ENCODE measurements around the gene ZMYM2.
"Not testable (repeated sequence)": the region's sequence is repeated elsewhere in the genome, so short reads cannot be mapped to it uniquely, and the experiment has no call there.

The ZMYM2 gene

DNA sequence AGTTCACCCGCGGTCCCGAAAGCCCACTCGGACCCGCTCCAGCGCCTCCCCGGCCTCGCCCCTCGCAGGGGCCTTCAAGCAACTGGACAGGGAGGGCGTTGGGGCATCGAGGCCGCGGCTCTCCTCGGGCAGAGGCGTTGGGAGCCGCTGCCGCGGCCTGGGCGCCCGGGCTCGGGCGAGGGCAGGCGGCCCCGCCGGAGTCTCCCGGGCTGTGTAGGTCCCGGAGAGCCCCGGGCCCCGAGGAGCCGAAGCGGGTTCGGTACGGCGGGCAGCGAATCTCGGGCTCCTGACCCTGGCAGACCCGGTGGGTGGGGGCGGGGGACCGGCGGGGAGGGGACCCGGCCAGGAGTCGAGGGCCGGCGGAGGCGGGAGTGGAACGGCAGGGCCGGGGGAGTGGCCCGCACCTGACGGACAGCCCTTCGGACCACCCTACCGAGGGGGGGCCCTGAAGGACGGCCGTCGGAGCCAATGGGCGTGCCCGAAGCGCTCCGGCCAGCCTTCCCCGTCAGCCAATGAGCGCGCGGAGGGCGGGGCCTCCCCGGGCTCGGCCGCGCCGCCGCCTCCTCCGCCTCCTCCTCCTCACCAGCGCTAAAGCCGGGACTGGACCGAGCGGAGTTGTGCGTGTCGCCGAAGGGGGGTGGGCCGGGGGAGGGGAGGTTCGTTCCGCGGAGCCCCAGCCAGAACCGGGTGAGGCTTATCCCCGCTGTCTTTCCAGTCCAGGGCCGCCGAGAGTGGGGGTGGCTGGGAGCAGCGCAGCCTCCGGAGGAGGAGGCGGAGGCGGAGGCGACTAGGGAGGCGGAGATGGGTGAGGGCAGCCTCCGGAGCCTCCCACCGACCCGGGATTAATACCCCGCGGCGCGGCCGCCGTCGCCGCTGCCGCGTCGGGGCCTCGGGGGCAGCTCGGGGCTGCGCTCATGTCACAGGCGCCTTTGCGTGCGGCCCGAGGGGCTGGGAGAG lies at the start of gene ZMYM2:
TSS of gene ZMYM2 (plus strand) at position 573 of the 957 bp plus-strand sequence. CDS start 34,346 bp downstream, outside the sequence.
- DNase-seq, result peak; percentile 97

DNA sequence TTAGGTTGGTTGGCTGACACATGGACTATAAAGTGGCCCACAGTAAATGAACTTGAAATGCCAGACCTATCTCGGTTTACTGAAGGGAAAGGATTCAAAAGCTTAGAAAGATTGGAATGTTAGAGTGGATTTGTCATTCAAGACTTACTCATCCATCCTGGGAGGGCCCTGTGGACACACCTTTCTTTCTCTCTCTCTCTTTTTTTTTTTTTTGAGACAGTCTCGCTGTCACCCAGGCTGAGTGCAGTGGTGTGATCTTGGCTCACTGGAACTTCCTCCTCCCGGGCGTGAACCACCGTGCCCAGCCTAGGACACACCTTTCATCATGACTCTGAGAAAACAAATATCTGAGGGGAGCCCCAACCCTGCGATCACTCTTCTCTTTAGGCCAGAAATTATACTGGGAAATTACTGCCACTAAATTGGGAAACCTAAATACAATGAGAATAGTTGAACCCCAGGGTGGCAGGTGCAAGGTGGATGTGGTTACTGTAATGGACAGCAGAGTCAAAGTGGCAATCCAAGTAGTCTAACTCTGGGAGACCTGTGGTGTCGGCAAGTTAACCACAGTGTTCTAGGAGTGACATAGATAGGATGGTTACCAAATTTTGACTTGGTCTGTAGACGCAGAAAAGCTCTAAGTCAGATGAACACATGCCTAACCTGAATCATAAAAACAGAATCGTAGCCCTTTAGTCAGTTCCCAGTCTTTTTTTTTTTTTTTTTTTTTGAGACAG lies 48.0 kb upstream of the ZMYM2 start:
- DNase-seq, result no peak

DNA sequence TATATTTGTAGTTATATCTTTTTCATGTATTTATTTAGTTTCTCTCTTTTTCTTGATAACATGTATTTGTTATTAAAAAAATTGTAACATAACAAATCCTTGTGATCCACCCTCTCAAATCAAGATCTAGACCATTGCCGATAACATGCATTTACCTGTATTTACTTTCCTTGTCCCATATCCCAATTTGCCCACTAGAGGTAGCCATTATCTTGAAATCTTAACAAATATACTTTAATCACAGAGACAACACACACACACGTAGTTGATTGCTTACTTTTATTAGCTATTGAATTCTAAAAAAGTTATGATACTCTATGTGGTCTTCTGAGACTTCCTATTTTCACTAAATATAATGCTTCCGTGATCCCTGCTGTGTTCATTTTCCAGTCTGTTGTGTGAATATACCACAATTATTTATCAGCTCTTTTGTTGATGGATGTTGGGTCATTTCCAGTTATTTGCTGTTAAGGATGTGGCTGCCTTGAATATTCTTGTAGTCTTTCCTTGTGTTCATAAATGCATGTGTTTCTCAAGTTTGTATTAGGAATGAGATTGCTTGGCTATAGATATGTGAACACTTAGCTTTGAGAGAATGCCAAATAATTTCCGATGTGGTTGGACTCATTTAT lies 31.3 kb upstream of the ZMYM2 start:
- peak; percentile 45 for DNase-seq

DNA sequence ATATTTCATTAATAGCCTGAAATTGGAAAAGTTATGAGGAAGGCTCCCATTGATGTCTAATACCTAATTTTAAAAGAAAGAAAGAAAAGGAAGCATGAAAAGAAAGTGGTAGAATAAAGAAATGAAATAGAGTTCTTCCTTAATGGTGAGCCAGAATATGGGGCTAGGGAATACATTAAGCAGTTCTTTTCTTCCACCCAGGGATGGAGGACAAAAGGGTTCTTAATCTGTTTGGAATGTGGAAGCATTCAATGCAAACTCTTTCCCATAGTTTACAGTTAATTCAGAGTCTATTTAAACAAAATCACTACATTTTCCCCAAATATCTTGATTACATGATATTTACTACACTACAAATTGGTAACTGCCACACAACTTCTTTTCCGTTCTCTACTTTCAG lies 18.4 kb upstream of the ZMYM2 start:
- no peak for DNase-seq

DNA sequence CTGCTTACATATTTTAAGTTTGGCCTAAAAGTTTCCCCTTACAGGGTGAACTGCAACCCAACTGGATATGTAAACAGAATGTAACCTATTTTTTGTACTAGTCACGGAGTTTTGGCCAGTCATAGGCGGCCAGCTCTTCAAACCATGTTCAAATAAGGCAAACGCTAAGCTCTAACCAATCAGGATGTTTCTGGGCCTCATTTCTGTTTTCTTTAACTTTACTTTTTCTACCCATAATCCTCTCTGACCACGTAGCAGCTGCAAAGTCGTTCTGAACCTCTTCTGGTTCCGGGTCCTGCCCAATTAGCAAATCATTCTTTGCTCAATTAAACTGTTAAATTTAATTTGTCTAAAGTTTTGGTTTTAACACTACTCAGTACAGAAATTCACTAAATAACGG lies 8.2 kb upstream of the ZMYM2 start:
- DNase-seq, result no peak

DNA sequence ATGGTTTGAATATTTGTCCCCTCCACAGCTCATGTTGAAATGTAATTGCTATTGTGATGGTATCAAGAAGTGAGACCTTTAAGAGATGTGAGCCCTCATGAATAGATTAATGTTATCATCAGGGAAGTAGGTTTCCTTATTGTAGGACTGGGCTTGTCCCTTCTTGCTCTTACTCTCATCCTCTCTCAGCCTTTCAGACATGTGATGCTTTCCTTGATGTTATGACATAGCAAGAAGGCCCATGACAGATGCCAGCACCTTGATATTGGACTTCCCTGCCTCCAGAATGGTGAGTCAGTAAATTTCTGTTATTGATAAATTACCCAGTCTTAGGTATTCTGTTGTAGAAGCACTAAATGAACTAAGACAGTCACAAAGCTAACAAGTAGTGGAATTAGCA lies 5.7 kb upstream of the ZMYM2 start:
- no peak for DNase-seq

DNA sequence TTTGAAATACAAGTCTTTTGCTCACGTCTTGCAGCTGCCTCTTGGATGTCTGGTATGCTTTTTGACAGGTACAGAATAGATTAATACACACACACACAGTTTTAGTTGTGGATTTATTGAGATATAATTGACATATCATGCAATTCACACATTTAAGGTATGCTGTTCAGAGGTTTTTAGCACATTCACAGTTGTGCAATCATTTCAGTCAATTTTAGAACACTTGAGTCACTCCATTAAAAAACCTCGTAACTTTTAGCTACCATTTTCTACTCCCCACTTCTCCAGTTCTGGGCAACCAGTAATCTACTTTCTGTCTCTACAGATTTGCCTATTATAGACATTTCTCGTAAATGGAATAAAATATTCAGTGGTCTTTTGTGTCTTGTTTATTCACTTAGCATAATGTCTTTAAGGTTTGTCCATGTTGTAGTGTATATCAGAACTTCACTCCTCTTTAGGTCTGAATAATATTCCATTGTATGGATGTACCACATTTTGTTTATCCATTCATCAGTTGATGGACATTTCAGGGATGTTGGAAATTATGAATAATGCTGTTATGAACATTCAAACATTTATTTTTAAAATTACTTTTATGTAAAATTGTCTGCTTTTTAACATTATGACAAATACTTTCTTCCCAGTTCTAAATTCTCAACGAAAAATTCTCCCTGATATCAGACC lies 2.5 kb upstream of the ZMYM2 start:
- DNase-seq, result no peak

DNA sequence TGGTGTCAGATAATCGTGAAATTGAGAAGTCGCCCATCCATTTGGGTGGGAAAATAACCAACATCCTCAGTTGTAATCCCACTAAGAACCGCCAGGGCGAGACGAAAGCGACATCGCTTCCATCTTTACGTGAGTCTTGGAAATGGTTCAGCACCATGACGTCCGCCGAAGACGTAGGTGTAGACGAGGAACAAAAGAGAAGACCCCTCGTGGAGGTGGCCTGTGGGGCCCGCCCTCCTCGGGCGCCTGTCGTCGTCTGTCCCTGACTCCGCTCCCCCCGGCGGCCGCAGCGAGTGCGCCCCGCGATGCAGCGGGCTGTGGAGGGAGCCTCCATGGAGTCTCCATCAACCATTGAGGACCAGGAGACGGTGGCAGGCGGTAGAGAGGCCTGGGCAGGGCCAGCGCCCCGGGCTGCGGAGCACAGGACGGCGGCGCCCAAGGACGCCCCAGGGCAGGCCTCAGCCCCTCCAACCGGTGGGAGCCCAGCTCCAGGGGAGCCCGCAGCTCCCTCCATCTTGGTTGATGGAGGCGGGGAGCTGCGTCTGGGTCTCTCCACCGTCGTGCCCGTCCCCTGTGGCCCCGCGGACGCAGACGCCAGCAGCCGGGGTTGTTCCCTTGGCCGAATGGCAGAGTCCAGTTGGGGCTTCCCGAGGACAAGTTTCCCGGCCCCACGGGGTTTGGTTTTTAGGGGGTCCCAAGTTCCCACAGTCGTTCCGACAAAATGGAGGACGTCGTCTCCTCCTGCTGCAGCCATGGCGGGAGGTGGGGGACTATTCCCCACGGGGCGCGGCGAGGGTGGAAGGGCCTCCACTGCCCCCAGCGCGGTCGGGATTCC lies 990 bp upstream of the ZMYM2 start:
- DNase-seq, result peak; percentile 88

DNA sequence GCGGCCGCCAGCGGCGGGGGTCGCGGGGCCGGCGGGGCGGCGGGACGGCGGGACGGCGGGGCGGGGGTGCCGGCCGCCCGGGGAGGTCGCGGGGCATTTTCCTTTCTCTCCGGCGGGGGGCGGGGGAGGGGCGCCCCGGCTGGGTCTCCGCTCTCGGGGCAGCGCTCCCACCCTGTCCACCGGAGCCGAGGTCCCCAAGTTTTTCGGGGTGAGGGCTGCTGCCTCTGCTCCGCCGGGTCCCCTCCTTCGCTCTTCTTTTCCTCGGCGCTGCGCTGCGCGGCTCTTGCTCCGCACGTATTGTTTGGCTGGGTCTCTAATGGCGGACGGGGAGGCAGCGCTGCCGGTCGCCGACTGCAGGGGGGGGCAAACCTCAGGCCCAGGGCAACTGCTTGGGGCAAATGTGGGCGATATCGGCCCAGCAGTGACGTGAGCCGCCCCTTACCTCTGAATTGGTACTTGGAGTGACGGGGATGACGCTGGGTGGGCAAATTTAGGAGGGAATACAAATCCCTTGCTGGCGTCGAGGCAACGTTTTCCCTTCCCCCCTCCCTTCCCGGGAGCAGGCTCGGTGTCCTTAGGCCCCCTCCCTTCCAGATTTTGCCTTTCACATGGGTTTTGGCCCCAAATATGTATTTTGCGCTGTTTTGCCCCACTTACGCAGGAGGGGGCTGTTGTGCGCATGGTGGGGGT lies 759 bp downstream of the ZMYM2 start:
- peak; percentile 61 for DNase-seq

DNA sequence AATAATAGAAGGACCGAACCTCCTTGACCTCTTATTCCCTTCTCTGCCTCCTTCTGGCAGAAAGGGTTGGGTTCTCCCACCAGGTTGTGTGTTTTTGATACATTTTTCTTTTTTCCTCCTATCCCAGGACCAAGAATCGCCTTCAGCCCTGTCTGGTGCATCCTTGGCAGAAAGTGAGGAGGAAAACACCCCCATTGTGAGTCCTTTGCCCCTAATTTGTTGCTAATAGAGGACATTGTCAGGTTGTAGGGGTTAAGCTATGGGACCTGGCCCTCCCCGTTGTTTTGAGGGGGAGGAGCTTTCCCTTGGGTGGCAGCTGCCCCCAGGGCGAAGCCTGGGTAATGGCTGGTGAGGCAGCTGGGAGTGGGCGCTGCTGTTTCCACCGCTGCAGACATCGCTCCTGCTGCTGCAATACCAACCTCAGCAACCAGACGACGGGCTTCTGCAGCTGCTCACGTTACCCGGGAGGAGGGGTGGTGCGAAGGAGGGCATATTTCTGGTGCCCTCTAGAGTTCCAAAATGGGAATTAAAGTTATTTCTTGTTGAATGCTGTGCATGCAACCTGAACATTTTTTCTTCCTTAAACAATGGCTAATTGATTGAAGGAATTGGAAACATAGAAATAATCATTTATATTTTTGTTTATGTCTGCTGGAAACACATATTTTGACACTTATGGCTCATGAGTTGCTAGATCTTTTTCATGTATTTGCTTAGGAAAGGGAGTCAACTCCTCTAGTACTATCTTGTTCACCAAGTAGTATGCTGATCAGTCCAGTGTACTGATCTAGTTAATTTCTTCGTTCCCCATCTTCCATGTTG lies 1.5 kb downstream of the ZMYM2 start:
- peak; percentile 90 for DNase-seq

DNA sequence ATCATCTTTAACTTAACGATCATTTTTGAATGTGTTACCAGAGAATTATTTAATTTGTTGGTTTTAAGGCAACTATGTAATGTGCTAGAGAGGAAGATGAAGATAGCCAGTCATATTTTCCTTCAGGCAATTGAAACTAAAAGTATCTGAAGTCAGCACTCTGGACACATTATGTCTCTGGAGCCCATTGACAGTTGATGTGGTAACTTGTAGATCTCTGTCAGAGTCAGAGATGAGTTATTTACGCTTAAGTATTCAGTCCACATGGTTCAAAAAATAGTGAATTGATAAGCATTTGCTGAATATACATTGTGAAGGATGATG lies 2.1 kb downstream of the ZMYM2 start:
- peak; percentile 22 for DNase-seq

DNA sequence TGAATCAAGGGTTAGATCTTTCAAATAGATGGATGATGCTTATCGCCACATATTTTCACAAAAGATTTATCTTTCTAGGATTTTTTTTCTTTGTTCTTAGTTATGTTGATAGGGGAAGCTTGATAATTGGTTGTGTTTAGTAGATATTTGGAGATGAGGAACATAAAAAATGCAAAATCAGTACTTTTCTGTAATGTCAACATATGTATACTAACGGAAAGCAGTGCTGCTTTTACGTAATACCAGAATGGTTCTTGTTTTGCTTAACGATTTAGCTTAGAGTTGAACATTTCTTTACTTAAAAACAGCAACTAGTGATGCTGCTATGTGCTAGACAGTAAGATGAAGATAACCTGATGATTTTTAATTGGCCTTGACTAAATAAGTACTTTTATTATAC lies 3.0 kb downstream of the ZMYM2 start:
- DNase-seq, result no peak

DNA sequence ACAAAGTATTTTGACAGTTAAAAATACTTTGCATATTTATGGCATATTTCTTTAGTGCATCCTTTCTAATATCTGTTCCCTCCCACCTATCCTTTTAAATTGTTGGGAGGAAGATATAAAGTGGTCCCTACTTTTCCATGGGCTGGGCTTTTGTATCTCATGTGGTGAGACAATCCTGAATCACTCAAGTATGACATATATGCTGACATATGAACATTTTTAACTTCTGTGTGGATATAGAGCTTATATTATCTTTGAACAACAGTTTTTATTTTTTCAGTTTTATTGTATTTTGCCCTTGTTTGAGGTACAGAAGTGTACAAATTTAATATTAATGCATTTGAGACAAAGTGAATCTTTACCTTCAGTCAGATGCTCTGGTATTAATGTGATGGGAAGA lies 3.4 kb downstream of the ZMYM2 start:
- DNase-seq, result no peak

DNA sequence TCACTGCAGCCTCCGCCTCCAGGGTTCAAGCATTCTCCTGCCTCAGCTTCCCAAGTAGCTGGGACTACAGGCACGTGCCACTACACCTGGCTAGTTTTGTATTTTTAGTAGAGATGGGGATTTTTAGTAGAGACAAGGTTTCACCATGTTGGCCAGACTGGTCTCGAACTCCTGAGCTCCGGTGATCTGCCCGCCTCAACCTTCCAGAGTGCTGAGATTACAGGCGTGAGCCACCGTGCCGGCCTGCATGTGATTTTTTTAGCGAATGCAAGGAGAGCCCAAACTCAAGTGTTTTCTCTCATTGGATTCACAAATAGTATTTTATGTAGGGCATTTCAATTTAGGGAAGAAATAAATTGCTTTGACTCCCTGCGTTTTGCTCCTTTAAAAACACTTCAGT lies 4.4 kb downstream of the ZMYM2 start:
- no peak for DNase-seq

DNA sequence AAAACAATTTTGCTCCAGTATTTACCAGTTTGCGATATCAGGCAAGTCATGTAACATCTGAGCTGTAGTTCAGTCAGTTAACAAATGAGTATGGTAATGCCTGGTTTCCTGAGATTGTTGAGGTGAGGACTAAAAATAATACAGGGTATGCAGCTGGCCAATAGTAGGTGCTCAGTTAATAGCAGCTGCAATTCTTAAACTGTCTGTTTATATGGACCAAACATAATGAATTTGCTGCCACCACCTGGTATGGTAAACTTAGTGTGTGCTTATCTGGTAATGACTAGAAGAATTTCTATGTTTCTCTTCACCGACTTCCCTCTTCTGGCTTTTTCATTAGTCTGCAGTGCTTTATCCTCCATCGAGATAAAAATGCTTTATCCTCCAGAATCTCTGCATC lies 9.1 kb downstream of the ZMYM2 start:
- no peak for DNase-seq

DNA sequence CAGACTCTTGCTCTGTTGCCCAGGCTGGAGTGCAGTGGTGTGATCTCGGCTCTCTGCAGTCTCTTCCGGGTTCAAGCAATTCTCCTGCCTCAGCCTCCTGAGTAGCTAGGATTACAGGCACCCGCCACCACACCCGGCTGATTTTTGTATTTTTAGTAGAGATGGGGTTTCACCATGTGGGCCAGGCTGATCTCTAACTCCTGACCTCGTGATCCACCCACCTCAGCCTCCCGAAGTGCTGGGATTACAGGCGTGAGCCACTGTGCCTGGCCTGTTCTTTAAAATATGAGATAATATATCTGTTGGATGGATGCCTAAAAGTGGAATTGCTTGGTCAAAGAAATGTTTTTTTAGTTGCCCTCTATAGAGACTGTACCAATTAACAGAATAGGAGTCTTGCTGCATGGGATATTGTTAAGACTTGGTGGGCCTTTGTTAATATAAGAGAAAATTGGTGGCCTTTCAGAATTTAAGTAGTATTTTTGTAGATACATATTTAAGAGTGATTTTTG lies 16.0 kb downstream of the ZMYM2 start:
- DNase-seq, result not testable (repeated sequence)

DNA sequence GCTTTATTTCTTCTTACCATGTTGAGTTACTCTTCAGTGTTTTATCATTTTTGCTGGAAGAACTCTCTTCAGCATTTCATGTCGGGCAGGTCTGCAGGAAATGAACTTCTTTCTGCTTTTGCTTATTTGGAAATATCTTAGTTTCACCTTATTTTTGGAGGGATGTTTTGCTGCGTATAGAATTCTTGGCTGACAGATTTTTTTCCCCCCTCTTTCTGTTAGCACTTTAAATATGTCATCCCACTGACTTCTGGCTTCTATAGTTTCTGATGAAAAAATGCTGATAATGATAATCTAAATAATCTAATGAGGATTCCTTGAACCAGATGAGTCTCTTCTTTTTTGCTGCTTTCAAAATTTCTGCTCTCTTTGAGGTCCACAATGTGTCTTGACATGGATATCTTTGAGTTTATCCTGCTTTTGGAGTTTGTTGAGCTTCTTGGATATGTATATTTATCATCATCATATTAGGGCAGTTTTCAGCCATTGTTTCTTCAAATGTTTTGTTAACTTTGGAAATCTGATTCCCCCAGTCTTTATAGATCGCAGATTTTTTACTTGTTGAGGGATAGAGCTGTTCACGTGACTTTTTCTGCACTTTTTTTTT lies 20.4 kb downstream of the ZMYM2 start:
- no peak for DNase-seq

DNA sequence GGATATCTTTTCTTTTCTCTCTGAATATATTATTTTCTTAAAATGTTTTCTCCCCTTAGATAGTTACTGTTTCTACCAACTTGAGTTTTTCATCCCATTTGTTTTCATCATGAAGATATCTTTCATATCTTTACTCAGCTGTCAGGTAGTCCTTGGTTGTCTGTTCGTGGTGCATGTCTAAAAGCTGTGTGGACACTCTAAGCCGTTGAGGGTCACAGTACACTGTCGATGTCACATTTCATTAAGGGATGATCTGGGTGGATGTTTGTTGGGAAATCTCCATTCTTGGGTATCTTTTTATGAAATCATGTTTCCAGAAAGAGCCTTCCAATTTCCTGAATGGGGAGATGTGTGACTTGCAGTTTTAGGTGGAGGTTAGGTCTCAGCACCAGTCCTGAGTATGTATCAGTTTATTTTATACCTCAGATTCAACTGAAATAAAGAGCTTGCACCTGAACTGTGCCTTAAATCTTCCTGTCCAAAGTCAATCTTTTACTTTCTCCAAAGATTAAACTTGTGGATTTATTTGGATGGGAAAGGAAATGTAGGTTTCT lies 23.2 kb downstream of the ZMYM2 start:
- no peak for DNase-seq

DNA sequence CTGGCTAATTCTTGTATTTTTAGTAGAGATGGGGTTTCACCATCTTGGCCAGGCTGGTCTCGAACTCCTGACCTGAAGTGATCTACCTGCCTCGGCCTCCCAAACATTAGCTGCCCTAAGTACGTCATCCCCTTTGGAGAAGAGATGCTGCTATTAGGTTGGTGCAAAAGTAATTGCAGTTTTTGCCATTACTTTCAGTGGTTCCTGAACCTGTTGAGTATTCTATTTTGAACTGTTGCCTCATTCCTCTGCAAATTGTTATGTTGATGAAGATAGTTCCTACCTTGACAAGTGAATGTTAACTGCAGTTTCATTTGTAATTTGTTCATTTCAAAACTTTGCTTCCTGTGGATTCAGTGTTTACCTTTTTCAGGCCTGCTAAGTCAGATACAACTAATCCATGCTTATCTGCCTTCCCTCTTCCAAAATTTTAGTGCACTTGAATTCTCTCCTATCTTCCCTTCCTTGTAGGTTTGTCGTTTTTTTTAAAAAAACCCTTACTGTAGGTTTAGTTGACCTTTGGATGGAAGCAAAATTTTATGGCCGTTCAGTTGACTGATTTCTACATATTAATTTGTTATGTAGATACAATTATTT lies 24.0 kb downstream of the ZMYM2 start:
- DNase-seq, result no peak
